HG02678 (cell line): ENCODE data around the gene RAD52.
A peak's percentile ranks its signal among the peaks of the same experiment; 100 is the strongest.
"Not testable (repeated sequence)": the region's sequence is repeated elsewhere in the genome, so short reads cannot be mapped to it uniquely, and the experiment has no call there.

Source experiments
- ATAC-seq: cut with Tn5 transposase; IDR thresholded peaks from one replicate; pipeline ENCODE4 v1.9.1; 2021; ENCODE audit warnings: mild to moderate bottlenecking, moderate library complexity; ENCODE audit not compliant: unreplicated experiment

The RAD52 gene

DNA sequence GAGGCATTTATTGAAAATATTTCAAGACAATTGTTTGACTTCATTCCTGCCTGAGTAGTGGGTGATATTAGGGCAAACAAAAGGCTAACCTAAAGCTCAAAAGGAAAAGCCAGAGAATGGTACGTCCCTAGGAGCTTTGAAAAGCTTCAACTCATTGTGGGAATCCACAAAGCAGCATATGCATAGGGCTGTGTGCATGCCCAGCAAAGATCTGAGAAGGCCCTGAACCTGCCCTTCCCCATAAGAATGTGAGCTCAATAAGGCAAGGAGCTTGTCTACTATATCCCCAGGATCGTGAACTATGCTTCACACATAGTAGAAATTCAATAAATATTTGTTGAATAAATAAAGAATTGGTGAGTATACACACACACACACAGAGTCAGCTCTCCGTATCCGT is 19.1 kb upstream of the RAD52 start:
- no peak for ATAC-seq

DNA sequence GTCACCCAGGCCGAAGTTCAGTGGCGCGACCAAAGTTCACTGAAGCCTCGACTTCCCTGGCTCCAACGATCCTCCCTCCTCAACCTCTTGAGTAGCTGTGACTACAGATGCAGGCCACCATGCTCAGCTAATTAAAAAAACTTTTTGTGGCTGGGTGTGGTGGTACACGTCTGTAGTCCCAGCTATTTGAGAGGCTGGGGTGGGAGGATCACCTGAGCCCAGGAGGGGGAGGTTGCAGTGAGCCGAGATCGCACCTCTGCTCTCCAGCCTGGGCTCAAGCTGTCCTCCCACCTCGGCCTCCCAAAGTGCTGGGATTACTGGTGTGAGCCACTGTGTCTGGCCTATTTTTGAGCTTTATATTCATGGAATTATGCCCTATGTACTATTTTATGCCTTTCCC is 18.1 kb upstream of the RAD52 start:
- ATAC-seq: no peak

GRCh38 chr12:966724-967123 is 17.2 kb upstream of the RAD52 start:
- no peak for ATAC-seq

- ATAC-seq: peak; percentile 61
Measured at GRCh38 chr12:958588-959123, 9.2 kb upstream of the RAD52 start.

- ATAC-seq: no peak
Measured at GRCh38 chr12:955939-956338, 6.4 kb upstream of the RAD52 start.

- ATAC-seq: no peak
Measured at GRCh38 chr12:954741-955140, 5.2 kb upstream of the RAD52 start.

GRCh38 chr12:953776-954175 is 4.3 kb upstream of the RAD52 start:
- ATAC-seq: no peak

DNA sequence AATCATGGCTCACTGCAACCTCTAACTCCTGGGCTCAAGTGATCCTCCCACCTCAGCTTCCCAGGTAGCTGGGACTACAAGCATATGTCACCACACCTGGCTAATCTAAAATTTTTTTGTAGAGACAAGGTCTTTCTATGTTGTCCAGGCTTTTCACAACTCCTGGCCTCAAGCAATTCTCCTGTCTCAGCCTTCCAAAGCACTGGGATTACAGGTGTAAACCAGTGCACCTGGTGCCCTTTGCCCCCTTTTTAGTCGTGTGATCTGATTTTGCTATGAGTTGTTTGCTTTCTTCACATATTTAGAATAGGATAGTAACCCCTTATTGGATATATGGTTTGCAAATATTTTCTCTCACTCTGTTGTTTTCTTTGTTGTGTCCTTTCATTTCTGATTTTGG is 1.7 kb upstream of the RAD52 start:
- ATAC-seq: no peak

DNA sequence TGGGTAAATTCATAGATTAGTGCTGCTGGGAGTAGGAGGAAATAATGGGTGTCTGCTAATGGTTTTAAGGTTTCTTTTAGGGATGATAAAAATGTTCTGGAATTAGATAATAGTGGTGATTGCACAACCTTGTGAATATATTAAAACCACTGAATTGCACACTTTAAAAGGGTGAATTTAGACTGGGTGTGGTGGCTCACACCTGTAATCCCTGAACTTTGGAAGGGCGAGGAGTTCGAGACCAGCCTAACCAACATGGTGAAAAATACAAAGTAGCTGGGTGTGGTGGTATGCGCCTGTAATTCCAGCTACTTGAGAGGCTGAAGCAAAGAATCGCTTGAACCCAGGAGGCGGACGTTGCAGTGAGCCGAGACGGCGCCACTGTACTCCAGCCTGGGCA is 1.3 kb downstream of the RAD52 start:
- no peak for ATAC-seq

- ATAC-seq: no peak
Measured at GRCh38 chr12:946631-947030, 2.9 kb downstream of the RAD52 start.

DNA sequence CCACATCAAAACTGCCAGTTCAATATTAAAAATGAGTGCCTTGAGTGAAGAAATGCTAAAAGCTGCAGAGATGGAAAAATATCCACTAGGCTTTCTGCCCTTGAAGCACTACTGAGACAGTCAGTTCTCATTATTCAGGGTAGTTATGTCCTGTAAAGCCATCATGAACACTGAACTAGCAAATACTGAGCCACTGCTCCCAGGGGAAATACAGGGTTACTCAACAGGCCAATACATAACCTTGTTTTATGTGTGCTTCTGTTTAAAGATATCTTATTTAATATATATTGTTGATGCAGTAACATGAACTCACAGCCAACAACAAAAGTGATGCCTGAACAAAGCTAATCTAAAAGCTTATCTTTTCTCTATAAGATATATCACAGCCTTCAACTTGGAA is 3.3 kb downstream of the RAD52 start:
- ATAC-seq: no peak

DNA sequence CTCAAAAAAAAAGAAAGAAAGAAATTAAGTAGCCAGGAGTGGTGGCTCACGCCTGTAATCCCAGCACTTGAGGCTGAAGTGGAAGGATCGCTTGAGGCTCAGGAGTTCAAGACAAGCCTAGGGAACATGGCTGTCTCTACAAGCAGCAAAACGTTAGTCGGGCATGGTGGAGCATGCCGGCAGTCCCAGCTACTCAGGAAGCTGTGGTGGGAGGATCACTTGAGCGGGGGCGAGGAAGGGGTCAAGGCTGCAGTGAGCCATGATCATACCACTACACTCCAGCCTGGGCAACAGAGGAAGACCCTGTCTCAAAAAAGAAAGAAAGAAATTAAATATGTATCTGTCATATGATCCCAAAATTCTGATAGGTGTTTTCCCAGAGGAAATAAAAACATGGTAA is 5.3 kb downstream of the RAD52 start:
- ATAC-seq: no peak

DNA sequence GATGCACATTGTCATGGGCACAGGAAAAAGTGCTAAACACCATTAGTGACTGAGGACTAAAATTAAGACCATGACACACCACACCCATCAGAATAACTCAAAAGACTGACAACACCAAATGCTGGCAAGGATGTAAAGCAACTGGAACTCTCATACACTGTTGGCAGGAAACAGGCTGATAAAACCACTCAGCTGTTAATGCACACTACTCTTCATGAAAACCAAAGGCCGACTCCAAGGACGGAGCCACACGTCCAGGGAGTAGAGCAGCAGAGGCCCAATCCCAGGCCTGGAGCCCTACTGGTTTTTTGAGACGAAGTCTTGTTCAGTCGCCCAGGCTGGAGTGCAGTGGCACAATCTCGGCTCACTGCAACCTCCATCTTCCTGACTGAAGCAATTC is 6.4 kb downstream of the RAD52 start:
- ATAC-seq: no peak

DNA sequence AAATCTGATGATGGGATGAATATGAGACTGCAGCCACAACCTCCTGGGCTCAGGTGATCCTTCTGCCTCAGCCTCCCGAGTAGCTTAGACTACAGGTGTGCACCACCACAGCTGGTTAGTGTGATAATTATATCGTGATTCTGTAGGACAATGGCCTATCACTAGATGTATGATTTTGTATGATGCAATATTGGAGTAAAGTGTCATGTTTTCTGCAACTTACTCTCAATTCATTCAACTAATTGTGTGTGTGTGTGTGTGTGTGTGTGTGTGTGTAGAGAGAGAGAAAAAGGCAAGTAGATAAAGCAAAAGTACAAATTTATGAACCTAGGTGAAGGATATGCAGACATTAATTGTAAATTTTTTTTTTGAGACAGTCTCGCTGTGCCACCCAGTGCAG is 10.7 kb downstream of the RAD52 start:
- no peak for ATAC-seq

DNA sequence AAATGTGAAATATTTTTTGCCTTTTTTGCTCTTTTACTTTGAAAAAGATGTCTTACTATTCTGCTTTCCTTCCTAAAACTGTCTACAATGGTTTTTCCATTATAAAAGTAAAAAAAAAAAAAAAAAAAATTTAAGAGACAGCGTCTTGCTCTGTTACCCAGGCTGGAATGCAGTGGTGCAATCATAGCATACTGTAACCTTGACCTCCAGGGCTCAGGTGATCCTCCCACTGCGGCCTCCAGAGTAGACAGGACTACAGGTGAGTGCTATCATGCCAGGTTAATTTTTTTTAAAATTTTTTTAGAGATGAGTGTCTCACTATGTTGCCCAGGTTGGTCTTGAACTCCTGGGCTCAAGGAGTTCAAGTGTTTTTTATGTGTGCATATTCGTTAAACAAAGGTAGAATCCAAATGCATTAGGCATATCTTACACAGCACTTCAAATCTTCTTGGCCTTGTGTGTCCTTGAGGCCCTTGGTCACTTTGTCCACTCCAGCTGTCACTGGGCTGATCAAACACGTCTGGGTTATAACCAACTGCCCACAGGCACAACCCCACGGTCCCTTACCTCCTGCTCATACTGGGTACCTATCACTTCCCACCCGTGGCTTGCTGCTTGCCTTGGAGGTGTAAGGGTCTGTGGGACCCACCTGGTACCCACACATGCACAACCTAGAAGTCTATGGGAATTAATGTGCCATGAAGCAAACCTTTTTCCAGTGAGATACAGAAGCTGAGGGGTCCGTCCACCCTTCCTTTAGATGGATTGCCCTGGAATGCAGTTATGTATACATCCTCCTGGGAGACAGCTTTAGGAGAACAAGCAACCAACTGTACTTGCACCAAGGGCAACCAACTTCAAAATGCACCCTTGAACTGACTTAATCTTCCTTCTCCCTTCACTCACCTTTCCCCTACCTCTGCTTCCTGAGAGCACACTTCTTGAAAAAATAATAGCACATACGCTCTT is 12.8 kb downstream of the RAD52 start:
- no peak for ATAC-seq

- not testable (repeated sequence) for ATAC-seq
Measured at GRCh38 chr12:935891-936290, 13.6 kb downstream of the RAD52 start.

- ATAC-seq: no peak
Measured at GRCh38 chr12:931591-931990, 17.9 kb downstream of the RAD52 start.

DNA sequence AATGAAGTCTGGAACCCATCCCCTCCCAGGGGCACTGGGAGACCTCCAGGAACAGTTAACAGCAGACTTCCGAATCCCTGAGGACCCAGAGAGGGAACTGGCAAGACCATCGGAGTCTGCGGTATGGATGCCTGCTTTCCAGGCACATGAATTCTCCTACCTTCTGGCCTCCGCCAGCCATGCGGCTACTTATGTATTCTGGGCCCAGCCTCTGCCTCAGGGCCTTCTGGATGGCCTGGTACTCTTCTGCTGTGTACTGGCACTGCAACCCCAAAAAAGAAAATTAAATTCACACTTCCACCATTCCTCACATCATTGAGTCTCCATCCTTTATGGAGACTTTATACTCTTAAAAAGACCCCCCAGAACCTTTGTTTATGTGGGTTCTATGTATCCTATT is 18.4 kb downstream of the RAD52 start:
- no peak for ATAC-seq

GRCh38 chr12:926641-927040 is 22.9 kb downstream of the RAD52 start:
- ATAC-seq: no peak

DNA sequence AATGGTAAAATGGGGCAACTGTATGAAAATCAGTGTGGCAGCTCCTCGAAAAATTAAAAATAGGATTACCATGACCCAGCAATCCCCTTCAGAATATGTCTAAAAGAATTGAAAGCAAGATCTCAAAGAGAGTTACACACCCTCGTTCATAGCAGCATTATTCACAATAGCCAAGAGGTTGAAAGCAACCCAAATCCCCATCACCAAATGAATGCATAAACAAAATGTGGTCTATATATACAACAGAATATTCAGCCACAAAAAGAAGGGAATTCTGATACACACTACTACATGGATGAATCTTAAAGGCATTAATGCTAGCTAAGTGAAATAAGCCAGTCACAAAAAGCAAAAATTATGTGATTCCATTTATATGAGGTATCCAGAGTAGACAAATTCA is 27.2 kb downstream of the RAD52 start:
- no peak for ATAC-seq

- ATAC-seq: no peak
Measured at GRCh38 chr12:920676-921075, 28.8 kb downstream of the RAD52 start.

DNA sequence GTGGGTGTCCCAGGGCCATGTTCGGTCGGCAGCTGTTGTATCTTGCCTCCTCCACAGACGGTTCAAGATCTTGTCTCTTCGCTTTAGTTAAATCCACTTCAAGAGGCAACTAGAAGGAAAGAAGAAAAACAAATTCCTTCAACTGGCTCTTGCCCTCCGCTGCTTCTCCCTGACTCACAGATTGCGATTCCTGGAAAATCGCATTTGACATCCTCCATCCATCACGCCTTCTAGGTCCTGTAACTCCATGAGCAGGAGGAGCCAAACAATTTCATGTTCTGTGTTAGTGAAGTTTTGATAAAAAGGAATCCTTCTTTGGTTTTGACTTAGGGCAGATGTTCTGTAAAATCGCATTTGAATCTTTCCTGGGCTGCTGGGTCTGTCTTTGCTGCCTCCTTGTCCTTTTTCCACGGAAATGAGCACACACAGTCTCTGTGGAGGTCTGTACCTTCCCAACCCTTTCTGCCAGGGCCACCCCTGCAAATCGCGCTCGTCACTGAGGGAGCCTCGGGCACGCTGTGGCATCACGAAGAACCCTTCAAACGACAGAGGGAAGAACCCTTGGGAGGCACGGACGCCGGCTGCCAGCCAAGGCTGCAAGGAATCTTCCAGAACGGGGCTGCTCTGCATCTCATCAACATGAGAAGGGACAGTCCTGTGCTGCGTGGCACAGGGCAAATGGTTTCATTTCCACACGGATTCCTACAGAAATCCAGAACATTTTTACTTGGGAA is 32.6 kb downstream of the RAD52 start:
- ATAC-seq: no peak
